ENCODE data around the gene KCNK2. TPM values are rescaled to one million over a fixed set of nuclear protein-coding genes. Genes with fewer than 3 reads are reported as not detected.

KCNK2 gene
- total and polyA plus RNA-seq, 10 of the 15 experiments (the other 5 are each of a cell fraction or from before 2014, with no cell fraction given) = 0.04 to 0.13 (median 0.08) TPM; not detected in 4

DNA sequence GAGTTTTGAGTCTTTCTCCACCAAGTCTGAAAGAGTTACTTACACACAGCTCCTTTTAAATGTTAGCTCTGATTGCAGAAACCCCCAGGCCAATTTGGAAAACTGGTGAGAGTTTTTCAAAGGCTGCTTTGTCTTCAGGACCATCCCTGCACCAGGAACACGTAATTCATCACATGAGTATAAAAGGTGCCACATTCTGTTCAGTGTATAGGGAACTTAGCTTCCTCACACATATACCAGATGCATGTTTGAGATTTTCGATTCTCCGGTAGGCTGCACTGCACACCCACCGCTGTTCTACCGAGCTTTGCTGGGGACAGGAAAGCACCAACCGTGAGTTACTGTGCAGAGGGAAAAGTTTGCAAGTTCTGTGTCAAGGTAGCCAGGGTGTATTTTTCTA lies 28.3 kb upstream of the KCNK2 start:
- POLR2A ChIA-PET = no interaction called here
- Histone ChIP-seq H3K4me1 (ENCODE audit: control insufficient read depth, insufficient read depth, low read length) (no peaks in the 10 kb centered on the region), H4K20me1 (ENCODE audit: control insufficient read depth, insufficient read depth) (no peaks in the 10 kb centered on the region), H3K79me2 (ENCODE audit: control insufficient read depth, insufficient read depth, low read length) (no peaks in the 10 kb centered on the region), H3K36me3 (ENCODE audit: control insufficient read depth in 2 of 2, insufficient read depth in 2 of 2, low read length in 1 of 2) (no peaks in the 10 kb centered on the region), H3K27me3 (replicated peaks in 1 of 2; ENCODE audit: control insufficient read depth in 2 of 2, insufficient read depth in 2 of 2, low read length in 1 of 2) (no peaks in the 10 kb centered on the region), H2AFZ (ENCODE audit: control insufficient read depth, low read depth, low read length) (no peak overlapping the region), H3K4me2 (ENCODE audit: control insufficient read depth, insufficient read depth) (no peak overlapping the region), H3K4me3 (no peak overlapping the region), H3K27ac (ENCODE audit: control insufficient read depth, insufficient read depth) (no peak overlapping the region), H3K9ac (ENCODE audit: control insufficient read depth, insufficient read depth, low read length) (no peak overlapping the region), H3K9me3 (replicated peaks; ENCODE audit: control insufficient read depth, insufficient read depth, low read length) (no peaks in the 10 kb centered on the region)
- RAD21 ChIA-PET (ENCODE audit: unreplicated experiment) = no interaction called here
- FAIRE-seq (no peak), DNase-seq (ENCODE audit: low read depth, low spot score) (no peak), ATAC-seq (no peak)
- intact Hi-C loops (cut with micrococcal nuclease; ENCODE audit: unreplicated experiment) = no loop called here
- in situ Hi-C loops (cut with MboI) = no loop called here
- no TSS peak for BruUV-seq (replicated peaks)
- WGBS (ENCODE audit: insufficient coverage, insufficient replicate concordance, low lambda C conversion rate, missing lambda C conversion rate) = 21% methylated on average over 6 of the region's 6 CpGs
- TF ChIP-seq ZNF24 (IDR thresholded peaks at IDR 0.05) (no peak), ZNF622 (IDR thresholded peaks at IDR 0.05) (no peak), DPF2 (IDR thresholded peaks at IDR 0.05) (no peak), GATAD2B (conservative IDR thresholded peaks at IDR 0.05; ENCODE audit: low read depth) (no peak), POLR2AphosphoS5 (IDR thresholded peaks at IDR 0.05; ENCODE audit: low read length) (no peak), TAF1 (IDR thresholded peaks at IDR 0.05; ENCODE audit: borderline replicate concordance, low read depth, low read length) (no peak), CBX5 (IDR thresholded peaks at IDR 0.05; ENCODE audit: low read depth) (no peak)
- TF ChIP-seq, protein P1, sequence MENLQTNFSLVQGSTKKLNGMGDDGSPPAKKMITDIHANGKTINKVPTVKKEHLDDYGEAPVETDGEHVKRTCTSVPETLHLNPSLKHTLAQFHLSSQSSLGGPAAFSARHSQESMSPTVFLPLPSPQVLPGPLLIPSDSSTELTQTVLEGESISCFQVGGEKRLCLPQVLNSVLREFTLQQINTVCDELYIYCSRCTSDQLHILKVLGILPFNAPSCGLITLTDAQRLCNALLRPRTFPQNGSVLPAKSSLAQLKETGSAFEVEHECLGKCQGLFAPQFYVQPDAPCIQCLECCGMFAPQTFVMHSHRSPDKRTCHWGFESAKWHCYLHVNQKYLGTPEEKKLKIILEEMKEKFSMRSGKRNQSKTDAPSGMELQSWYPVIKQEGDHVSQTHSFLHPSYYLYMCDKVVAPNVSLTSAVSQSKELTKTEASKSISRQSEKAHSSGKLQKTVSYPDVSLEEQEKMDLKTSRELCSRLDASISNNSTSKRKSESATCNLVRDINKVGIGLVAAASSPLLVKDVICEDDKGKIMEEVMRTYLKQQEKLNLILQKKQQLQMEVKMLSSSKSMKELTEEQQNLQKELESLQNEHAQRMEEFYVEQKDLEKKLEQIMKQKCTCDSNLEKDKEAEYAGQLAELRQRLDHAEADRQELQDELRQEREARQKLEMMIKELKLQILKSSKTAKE (IDR thresholded peaks at IDR 0.05; ENCODE audit: low read depth, poor library complexity, severe bottlenecking) = no peak
- TF ChIP-seq, protein P2, sequence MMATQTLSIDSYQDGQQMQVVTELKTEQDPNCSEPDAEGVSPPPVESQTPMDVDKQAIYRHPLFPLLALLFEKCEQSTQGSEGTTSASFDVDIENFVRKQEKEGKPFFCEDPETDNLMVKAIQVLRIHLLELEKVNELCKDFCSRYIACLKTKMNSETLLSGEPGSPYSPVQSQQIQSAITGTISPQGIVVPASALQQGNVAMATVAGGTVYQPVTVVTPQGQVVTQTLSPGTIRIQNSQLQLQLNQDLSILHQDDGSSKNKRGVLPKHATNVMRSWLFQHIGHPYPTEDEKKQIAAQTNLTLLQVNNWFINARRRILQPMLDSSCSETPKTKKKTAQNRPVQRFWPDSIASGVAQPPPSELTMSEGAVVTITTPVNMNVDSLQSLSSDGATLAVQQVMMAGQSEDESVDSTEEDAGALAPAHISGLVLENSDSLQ (IDR thresholded peaks at IDR 0.05) = no peak
- TF ChIP-seq, protein P3, sequence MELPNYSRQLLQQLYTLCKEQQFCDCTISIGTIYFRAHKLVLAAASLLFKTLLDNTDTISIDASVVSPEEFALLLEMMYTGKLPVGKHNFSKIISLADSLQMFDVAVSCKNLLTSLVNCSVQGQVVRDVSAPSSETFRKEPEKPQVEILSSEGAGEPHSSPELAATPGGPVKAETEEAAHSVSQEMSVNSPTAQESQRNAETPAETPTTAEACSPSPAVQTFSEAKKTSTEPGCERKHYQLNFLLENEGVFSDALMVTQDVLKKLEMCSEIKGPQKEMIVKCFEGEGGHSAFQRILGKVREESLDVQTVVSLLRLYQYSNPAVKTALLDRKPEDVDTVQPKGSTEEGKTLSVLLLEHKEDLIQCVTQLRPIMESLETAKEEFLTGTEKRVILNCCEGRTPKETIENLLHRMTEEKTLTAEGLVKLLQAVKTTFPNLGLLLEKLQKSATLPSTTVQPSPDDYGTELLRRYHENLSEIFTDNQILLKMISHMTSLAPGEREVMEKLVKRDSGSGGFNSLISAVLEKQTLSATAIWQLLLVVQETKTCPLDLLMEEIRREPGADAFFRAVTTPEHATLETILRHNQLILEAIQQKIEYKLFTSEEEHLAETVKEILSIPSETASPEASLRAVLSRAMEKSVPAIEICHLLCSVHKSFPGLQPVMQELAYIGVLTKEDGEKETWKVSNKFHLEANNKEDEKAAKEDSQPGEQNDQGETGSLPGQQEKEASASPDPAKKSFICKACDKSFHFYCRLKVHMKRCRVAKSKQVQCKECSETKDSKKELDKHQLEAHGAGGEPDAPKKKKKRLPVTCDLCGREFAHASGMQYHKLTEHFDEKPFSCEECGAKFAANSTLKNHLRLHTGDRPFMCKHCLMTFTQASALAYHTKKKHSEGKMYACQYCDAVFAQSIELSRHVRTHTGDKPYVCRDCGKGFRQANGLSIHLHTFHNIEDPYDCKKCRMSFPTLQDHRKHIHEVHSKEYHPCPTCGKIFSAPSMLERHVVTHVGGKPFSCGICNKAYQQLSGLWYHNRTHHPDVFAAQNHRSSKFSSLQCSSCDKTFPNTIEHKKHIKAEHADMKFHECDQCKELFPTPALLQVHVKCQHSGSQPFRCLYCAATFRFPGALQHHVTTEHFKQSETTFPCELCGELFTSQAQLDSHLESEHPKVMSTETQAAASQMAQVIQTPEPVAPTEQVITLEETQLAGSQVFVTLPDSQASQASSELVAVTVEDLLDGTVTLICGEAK (IDR thresholded peaks at IDR 0.05; ENCODE audit: borderline replicate concordance) = no peak
- CTCF ChIA-PET = interaction anchor here (1.1 kb wide), 1 partner anchor 18 kb away, joined by 3 read pairs; no protein-coding TSS in a partner anchor
- SMC1A ChIA-PET (ENCODE audit: uncharacterized antibody, unreplicated experiment) = no interaction called here

Data from GM12878 (cell line).